Panc1 (cell line): ENCODE results near the gene CKLF. TPM values are rescaled to one million over a fixed set of nuclear protein-coding genes. Genes with fewer than 3 reads are reported as not detected.

ENCODE experiments used
- ATAC-seq: fragments of 200-7000 bp; cut with Tn5 transposase; 2 replicates; pipeline ENCODE4 v1.9.1; 2020; ENCODE audit warnings: mild to moderate bottlenecking, moderate library complexity
- BruUV-seq: library from RNA; stranded (reverse); fragments of 400-500 nt; replicated peaks from 2 replicates; lab custom pipeline; 2021; lab: Mats Ljungman, UMichigan
- CTCF ChIA-PET: fragments of 300-600 bp; sonication (Branson Sonifier 250); formaldehyde crosslinking; loops from one replicate; lab custom pipeline; 2022; ENCODE audit warnings: antibody characterized with exemption; lab: Charles Lee
- POLR2A ChIA-PET: fragments of 300-600 bp; sonication (Branson Sonifier 250); formaldehyde crosslinking; loops from one replicate; lab custom pipeline; 2022; ENCODE audit warnings: antibody characterized with exemption; lab: Charles Lee
- DNase-seq: peaks from one replicate; pipeline ENCODE4 v3.0.0-alpha.2; 2010; ENCODE audit warnings: low read depth, low spot score
- H3K27ac ChIP-seq: 2 replicates; pipeline ENCODE4 v1.5.1; 2011; ENCODE audit warnings: mild to moderate bottlenecking, low read length, inconsistent platforms
- H3K27me3 ChIP-seq: fragments of 200-500 bp; sonication (Bioruptor generic); 2 replicates; pipeline ENCODE4 v1.6.0; 2014; ENCODE audit warnings: low read length, inconsistent platforms; ENCODE audit not compliant: control insufficient read depth, insufficient read depth
- H3K36me3 ChIP-seq: fragments of 200-500 bp; sonication (Bioruptor generic); 2 replicates; pipeline ENCODE4 v1.5.1; 2014; ENCODE audit warnings: inconsistent platforms, mild to moderate bottlenecking, low read length, moderate library complexity; ENCODE audit not compliant: control insufficient read depth, insufficient read depth
- H3K4me1 ChIP-seq: 2 replicates; pipeline ENCODE4 v1.5.1; 2011; ENCODE audit warnings: inconsistent platforms, mild to moderate bottlenecking, low read length, moderate library complexity; ENCODE audit not compliant: control insufficient read depth, insufficient read depth
- H3K4me3 ChIP-seq, 2 experiments: 2 replicates each; pipeline ENCODE4 v1.5.1; 2011 to 2012; ENCODE audit warnings: low read depth in 2 of 2, low read length in 2 of 2, mild to moderate bottlenecking in 2 of 2, inconsistent platforms in 1 of 2, moderate library complexity in 1 of 2
- H3K9me3 ChIP-seq: fragments of 200-500 bp; sonication (Bioruptor generic); 2 replicates; pipeline ENCODE4 v1.5.1; 2014; ENCODE audit warnings: low read depth, mild to moderate bottlenecking, inconsistent platforms, low read length, moderate library complexity; ENCODE audit not compliant: control insufficient read depth, insufficient read depth
- POLR2AphosphoS5 ChIP-seq: IDR thresholded peaks from 2 replicates; pipeline ENCODE4 v1.6.1; 2012; ENCODE audit warnings: mild to moderate bottlenecking, low read depth, low read length, moderate library complexity
- SIN3A ChIP-seq: IDR thresholded peaks from 2 replicates; pipeline ENCODE4 v1.6.1; 2012; ENCODE audit warnings: low read depth, mild to moderate bottlenecking, low read length, moderate library complexity, borderline replicate concordance; ENCODE audit not compliant: insufficient read depth
- TCF7L2 ChIP-seq: IDR thresholded peaks from 2 replicates; pipeline ENCODE4 v1.6.1; 2011; ENCODE audit warnings: mild to moderate bottlenecking, low read depth, low read length, inconsistent platforms
- in situ Hi-C: cut with HindIII; loops from 2 replicates; pipeline ENCODE4 v1.10.0; 2016; ENCODE audit warnings: low sequenced_read_pairs, low pct_unique_long_range_greater_than_20kb
- intact Hi-C: fragments of 100-400 bp; cut with micrococcal nuclease; formaldehyde crosslinking; loops from one replicate; pipeline ENCODE4 v1.10.0; 2022; ENCODE audit not compliant: unreplicated experiment
- total RNA-seq: library from RNA; stranded (reverse); gene quantifications from one replicate; pipeline ENCODE4 v1.2.1, GENCODE V29; 2021; ENCODE audit not compliant: unreplicated experiment
- TF ChIP-seq, protein P1 (sequence below): fragments of 450-650 bp; IDR thresholded peaks from 2 replicates; pipeline ENCODE4 v1.5.1; 2017; ENCODE audit warnings: mild to moderate bottlenecking
- TF ChIP-seq, protein P2 (sequence below), 2 experiments: IDR thresholded peaks; 2 replicates each; pipeline ENCODE4 v1.6.1; 2011 to 2012; ENCODE audit warnings: low read depth in 2 of 2, control low read depth in 1 of 2, low read length in 1 of 2, mild to moderate bottlenecking in 1 of 2, moderate library complexity in 1 of 2; ENCODE audit not compliant: insufficient read depth in 1 of 2

The CKLF gene
- total RNA-seq, 1 experiment from 2014 or later: 88.1 TPM

DNA sequence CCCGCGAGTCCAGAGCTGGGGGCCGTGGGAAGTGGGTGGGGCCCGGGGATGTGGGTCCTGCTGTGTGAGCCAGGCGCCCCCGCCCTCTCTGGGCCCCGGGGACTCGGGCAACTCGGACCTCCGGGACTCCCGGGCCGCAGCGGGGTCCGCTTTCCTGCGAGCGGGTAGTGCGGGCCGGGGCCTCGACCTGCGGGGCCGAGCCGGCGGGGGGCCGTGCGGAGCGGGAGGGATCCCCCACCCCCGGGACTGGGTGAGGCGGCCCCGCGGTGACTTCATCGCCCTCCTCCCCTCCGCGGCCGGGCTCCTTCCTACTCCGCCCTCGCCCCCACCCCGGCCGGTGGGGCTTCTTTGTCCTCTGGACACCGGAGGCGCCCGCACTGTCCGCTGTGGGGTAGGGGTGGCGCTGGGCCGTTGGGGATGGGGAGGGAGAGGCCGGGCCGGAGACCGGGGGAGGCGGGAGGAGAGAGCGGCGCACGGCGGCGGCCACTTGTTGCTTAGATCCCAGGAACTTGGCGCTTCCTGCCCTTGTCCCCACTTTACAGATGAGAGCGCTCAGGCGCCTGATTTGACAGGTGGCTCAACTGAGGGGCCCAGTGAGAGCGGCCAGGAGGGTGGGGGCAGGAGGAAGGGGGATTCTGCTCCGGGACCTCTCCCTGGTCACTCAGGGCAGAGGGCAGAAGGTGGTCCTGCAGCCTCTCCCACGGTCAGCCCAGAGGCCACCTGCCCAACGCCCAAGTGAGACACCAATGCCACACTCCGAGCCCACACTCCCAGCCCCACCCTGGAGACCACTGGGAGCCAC, 53.0 kb downstream of the CKLF start:
- Histone ChIP-seq H3K36me3 (peaks cover 4% of the 10 kb centered on the region; the same call in 1 of the 2 replicates), H3K27ac (peak overlapping the region; percentile 65), H3K4me3 (peak overlapping the region; percentile 60), H3K4me1 (peaks cover 21% of the 10 kb centered on the region), H3K9me3 (no peaks in the 10 kb centered on the region), H3K27me3 (no peaks in the 10 kb centered on the region)
- ChIA-PET CTCF (no interaction called here), POLR2A (no interaction called here)
- peak; percentile 46 for ATAC-seq
- BruUV-seq: no TSS peak
- DNase-seq: no peak
- in situ Hi-C loops (no loop called here), intact Hi-C loops (loop anchor here (10.0 kb wide), 1 partner anchor 201 kb away; no protein-coding TSS in a partner anchor)
- no peak for TF ChIP-seq SIN3A
- TF ChIP-seq, protein P1, sequence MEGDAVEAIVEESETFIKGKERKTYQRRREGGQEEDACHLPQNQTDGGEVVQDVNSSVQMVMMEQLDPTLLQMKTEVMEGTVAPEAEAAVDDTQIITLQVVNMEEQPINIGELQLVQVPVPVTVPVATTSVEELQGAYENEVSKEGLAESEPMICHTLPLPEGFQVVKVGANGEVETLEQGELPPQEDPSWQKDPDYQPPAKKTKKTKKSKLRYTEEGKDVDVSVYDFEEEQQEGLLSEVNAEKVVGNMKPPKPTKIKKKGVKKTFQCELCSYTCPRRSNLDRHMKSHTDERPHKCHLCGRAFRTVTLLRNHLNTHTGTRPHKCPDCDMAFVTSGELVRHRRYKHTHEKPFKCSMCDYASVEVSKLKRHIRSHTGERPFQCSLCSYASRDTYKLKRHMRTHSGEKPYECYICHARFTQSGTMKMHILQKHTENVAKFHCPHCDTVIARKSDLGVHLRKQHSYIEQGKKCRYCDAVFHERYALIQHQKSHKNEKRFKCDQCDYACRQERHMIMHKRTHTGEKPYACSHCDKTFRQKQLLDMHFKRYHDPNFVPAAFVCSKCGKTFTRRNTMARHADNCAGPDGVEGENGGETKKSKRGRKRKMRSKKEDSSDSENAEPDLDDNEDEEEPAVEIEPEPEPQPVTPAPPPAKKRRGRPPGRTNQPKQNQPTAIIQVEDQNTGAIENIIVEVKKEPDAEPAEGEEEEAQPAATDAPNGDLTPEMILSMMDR: no peak
- no peak for TF ChIP-seq TCF7L2
- TF ChIP-seq, protein P2, sequence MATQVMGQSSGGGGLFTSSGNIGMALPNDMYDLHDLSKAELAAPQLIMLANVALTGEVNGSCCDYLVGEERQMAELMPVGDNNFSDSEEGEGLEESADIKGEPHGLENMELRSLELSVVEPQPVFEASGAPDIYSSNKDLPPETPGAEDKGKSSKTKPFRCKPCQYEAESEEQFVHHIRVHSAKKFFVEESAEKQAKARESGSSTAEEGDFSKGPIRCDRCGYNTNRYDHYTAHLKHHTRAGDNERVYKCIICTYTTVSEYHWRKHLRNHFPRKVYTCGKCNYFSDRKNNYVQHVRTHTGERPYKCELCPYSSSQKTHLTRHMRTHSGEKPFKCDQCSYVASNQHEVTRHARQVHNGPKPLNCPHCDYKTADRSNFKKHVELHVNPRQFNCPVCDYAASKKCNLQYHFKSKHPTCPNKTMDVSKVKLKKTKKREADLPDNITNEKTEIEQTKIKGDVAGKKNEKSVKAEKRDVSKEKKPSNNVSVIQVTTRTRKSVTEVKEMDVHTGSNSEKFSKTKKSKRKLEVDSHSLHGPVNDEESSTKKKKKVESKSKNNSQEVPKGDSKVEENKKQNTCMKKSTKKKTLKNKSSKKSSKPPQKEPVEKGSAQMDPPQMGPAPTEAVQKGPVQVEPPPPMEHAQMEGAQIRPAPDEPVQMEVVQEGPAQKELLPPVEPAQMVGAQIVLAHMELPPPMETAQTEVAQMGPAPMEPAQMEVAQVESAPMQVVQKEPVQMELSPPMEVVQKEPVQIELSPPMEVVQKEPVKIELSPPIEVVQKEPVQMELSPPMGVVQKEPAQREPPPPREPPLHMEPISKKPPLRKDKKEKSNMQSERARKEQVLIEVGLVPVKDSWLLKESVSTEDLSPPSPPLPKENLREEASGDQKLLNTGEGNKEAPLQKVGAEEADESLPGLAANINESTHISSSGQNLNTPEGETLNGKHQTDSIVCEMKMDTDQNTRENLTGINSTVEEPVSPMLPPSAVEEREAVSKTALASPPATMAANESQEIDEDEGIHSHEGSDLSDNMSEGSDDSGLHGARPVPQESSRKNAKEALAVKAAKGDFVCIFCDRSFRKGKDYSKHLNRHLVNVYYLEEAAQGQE (IDR thresholded peaks at IDR 0.05; ENCODE audit: insufficient read depth in 1 of 2, low read depth in 2 of 2, low read length in 1 of 2): no peak
- no peak for TF ChIP-seq POLR2AphosphoS5

DNA sequence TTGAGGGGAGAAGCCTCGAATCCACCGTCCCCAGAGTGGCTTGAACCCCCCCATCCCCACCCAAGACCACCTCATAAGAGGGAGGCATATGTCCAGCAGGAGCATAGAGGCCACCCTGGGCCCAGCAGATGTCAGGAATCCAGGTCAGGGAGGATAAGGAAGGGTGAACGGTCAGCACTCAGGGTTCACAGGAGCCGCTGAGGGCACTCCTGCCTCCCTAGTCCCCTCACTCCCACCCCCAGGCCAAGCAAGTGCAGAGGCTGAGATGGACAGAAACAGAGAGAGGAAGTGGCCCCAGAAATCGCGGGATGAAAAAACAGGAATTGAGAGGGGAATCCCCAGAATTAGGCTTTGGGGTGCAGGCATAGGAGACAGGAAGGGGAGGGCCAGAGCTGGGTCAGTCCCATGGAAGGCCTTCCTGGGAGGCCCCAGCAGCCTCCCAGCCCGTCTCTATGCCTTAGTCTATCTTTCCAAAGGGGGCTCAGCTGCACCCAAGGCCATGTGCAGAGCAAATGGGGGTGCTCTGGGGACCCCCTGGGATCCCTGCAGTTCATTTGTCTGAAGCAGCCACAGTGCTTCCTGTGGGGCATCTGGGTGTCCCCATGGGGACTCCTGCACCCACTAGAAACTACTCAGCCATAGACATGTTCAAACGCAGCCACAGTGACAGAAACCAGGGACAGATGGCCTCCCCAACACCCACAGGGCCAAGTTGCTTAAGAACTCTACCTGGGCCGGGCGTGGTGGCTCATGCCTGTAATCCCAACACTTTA, 53.8 kb downstream of the CKLF start:
- intact Hi-C loops: loop anchor here (10.0 kb wide), 1 partner anchor 201 kb away; no protein-coding TSS in a partner anchor
- H3K9me3 ChIP-seq: no peaks in the 10 kb centered on the region
- peak overlapping the region; percentile 60 for H3K4me3 ChIP-seq
- ChIA-PET POLR2A (no interaction called here), CTCF (no interaction called here)
- DNase-seq: no peak
- H3K27me3 ChIP-seq: no peaks in the 10 kb centered on the region
- H3K27ac ChIP-seq: peak overlapping the region; percentile 65
- H3K4me1 ChIP-seq: peaks cover 21% of the 10 kb centered on the region
- TF ChIP-seq, protein P1: no peak
- no peak for TF ChIP-seq SIN3A
- no peak for TF ChIP-seq TCF7L2
- TF ChIP-seq, protein P2 (IDR thresholded peaks at IDR 0.05; ENCODE audit: insufficient read depth in 1 of 2, low read depth in 2 of 2, low read length in 1 of 2): no peak
- TF ChIP-seq POLR2AphosphoS5: no peak
- in situ Hi-C loops: no loop called here
- BruUV-seq: TSS peak; percentile 73
- ATAC-seq: no peak
- peaks cover 4% of the 10 kb centered on the region; the same call in 1 of the 2 replicates for H3K36me3 ChIP-seq
